Measurements from ENCODE around the gene STX18. TPM values are rescaled to one million over a fixed set of nuclear protein-coding genes. Genes with fewer than 3 reads are reported as not detected.

The STX18 gene
- total and polyA plus RNA-seq, 2 of the 13 experiments (the other 11 are each of a cell fraction or from before 2014, with no cell fraction given), result 23.9 to 37.1 TPM

GRCh38 chr4:4377732-4378460 lies 164.0 kb downstream of the STX18 start:
- H3K9me3 ChIP-seq (ENCODE audit: low read length), result no peaks in the 10 kb centered on the region
- intact Hi-C loops (cut with micrococcal nuclease; ENCODE audit: unreplicated experiment) (no loop called here), in situ Hi-C loops (cut with HindIII; ENCODE audit: extremely low pct_ligation_motif_present, low pct_unique_long_range_greater_than_20kb) (no loop called here)
- H3K79me2 ChIP-seq (ENCODE audit: insufficient read depth, low read length), result no peaks in the 10 kb centered on the region
- H3K27ac ChIP-seq (ENCODE audit: extremely low read length, insufficient read depth, low read length), result no peak overlapping the region
- H3K36me3 ChIP-seq (replicated peaks in 1 of 2; ENCODE audit: control insufficient read depth in 1 of 2, insufficient read depth in 2 of 2, low read length in 2 of 2), result no peaks in the 10 kb centered on the region
- TF ChIP-seq NR2C2 (CRISPR knock-in tag; IDR thresholded peaks at IDR 0.05; ENCODE audit: borderline replicate concordance), result no peak
- TF ChIP-seq NFE2L2 (IDR thresholded peaks at IDR 0.05; ENCODE audit: low read length), result 0 out of 2 replicates have a peak, but pooled peaks have one; percentile 20
- DNase-seq (ENCODE audit: low spot score) (no peak), ATAC-seq (no peak), FAIRE-seq (no peak)
- CTCF ChIA-PET (ENCODE audit: low intra/inter-chr PET ratio, low total read pairs), result no interaction called here
- POLR2A ChIA-PET, result no interaction called here
- H3K4me3 ChIP-seq (replicated peaks in 1 of 3; ENCODE audit: insufficient read depth in 1 of 3, low read depth in 2 of 3, low read length in 3 of 3), result no peak overlapping the region
- no peaks in the 10 kb centered on the region for H3K4me1 ChIP-seq (ENCODE audit: insufficient read depth, low read length)
- H3K4me2 ChIP-seq (ENCODE audit: low read depth, low read length), result no peak overlapping the region
- H2AFZ ChIP-seq (ENCODE audit: low read length), result no peak overlapping the region
- WGBS (ENCODE audit: low lambda C conversion rate), result 40% methylated on average over 23 of the region's 23 CpGs
- H3K9ac ChIP-seq (ENCODE audit: insufficient read depth, low read depth, low read length), result no peak overlapping the region
- no peaks in the 10 kb centered on the region for H4K20me1 ChIP-seq (ENCODE audit: insufficient read depth, low read length)
- no TSS peak for BruUV-seq (replicated peaks)
- H3K27me3 ChIP-seq (ENCODE audit: control insufficient read depth in 1 of 2, insufficient read depth in 2 of 2, low read length in 2 of 2), result peaks cover 8 to 44% of the 10 kb centered on the region in 2 experiments; a peak in 4 of 5 replicates

- Histone ChIP-seq H3K4me1 (ENCODE audit: insufficient read depth, low read length) (no peaks in the 10 kb centered on the region), H3K4me2 (ENCODE audit: low read depth, low read length) (no peak overlapping the region), H3K27me3 (ENCODE audit: control insufficient read depth in 1 of 2, insufficient read depth in 2 of 2, low read length in 2 of 2) (peaks cover 6 to 37% of the 10 kb centered on the region in 2 experiments; a peak in 4 of 5 replicates), H3K4me3 (replicated peaks in 1 of 3; ENCODE audit: insufficient read depth in 1 of 3, low read depth in 2 of 3, low read length in 3 of 3) (no peak overlapping the region), H3K36me3 (replicated peaks in 1 of 2; ENCODE audit: control insufficient read depth in 1 of 2, insufficient read depth in 2 of 2, low read length in 2 of 2) (no peaks in the 10 kb centered on the region), H2AFZ (ENCODE audit: low read length) (no peak overlapping the region), H3K9me3 (ENCODE audit: low read length) (no peaks in the 10 kb centered on the region), H4K20me1 (ENCODE audit: insufficient read depth, low read length) (no peaks in the 10 kb centered on the region), H3K79me2 (ENCODE audit: insufficient read depth, low read length) (no peaks in the 10 kb centered on the region), H3K27ac (ENCODE audit: extremely low read length, insufficient read depth, low read length) (no peak overlapping the region), H3K9ac (ENCODE audit: insufficient read depth, low read depth, low read length) (no peak overlapping the region)
- ChIA-PET POLR2A (no interaction called here), CTCF (ENCODE audit: low intra/inter-chr PET ratio, low total read pairs) (no interaction called here)
- DNase-seq (ENCODE audit: low spot score) (no peak), ATAC-seq (no peak), FAIRE-seq (no peak)
- intact Hi-C loops (cut with micrococcal nuclease; ENCODE audit: unreplicated experiment), result no loop called here
- no TSS peak for BruUV-seq (replicated peaks)
- in situ Hi-C loops (cut with HindIII; ENCODE audit: extremely low pct_ligation_motif_present, low pct_unique_long_range_greater_than_20kb), result no loop called here
- WGBS (ENCODE audit: low lambda C conversion rate), result 59% methylated on average over 12 of the region's 12 CpGs
- TF ChIP-seq ZNF709 (CRISPR knock-in tag; IDR thresholded peaks at IDR 0.05) (no peak), TARDBP (CRISPR knock-in tag; IDR thresholded peaks at IDR 0.05) (no peak), KLF6 (CRISPR knock-in tag; IDR thresholded peaks at IDR 0.05) (no peak), MEF2D (CRISPR knock-in tag; IDR thresholded peaks at IDR 0.05) (no peak), PCBP1 (IDR thresholded peaks at IDR 0.05; ENCODE audit: borderline replicate concordance, low read depth, low read length) (no peak), ZNF124 (CRISPR knock-in tag; IDR thresholded peaks at IDR 0.05) (no peak), SETDB1 (CRISPR knock-in tag; IDR thresholded peaks at IDR 0.05; ENCODE audit: borderline replicate concordance) (no peak), ATF7-NPFF (CRISPR knock-in tag; IDR thresholded peaks at IDR 0.05; ENCODE audit: low read depth) (no peak), MAFK (conservative IDR thresholded peaks at IDR 0.05 in 1 of 2, IDR thresholded peaks at IDR 0.05 in 1 of 2; ENCODE audit: low read length in 2 of 2) (no peak), CHD2 (IDR thresholded peaks at IDR 0.05; ENCODE audit: low read depth, low read length) (no peak)
- TF ChIP-seq, protein P1, sequence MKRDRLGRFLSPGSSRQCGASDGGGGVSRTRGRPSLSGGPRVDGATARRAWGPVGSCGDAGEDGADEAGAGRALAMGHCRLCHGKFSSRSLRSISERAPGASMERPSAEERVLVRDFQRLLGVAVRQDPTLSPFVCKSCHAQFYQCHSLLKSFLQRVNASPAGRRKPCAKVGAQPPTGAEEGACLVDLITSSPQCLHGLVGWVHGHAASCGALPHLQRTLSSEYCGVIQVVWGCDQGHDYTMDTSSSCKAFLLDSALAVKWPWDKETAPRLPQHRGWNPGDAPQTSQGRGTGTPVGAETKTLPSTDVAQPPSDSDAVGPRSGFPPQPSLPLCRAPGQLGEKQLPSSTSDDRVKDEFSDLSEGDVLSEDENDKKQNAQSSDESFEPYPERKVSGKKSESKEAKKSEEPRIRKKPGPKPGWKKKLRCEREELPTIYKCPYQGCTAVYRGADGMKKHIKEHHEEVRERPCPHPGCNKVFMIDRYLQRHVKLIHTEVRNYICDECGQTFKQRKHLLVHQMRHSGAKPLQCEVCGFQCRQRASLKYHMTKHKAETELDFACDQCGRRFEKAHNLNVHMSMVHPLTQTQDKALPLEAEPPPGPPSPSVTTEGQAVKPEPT (CRISPR knock-in tag; IDR thresholded peaks at IDR 0.05; ENCODE audit: low read depth), result no peak
- TF ChIP-seq, protein P2, sequence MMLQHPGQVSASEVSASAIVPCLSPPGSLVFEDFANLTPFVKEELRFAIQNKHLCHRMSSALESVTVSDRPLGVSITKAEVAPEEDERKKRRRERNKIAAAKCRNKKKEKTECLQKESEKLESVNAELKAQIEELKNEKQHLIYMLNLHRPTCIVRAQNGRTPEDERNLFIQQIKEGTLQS (CRISPR knock-in tag; IDR thresholded peaks at IDR 0.05), result no peak
Observed at GRCh38 chr4:4377191-4377590, 164.7 kb downstream of the STX18 start.

Data from HepG2 (cell line).